Hepatocyte (in vitro differentiated cells): ENCODE measurements around the gene ARMC7.

Source experiments
- CTCF ChIP-seq: fragments of 200-600 bp; sonication (generic); IDR thresholded peaks from 2 replicates; pipeline ENCODE4 v1.5.1; 2016; ENCODE audit warnings: antibody characterized with exemption, mild to moderate bottlenecking; ENCODE audit not compliant: poor library complexity
- EZH2 ChIP-seq: fragments of 200-600 bp; sonication (generic); IDR thresholded peaks from 2 replicates; pipeline ENCODE4 v1.6.1; 2016; ENCODE audit warnings: antibody characterized with exemption, mild to moderate bottlenecking, borderline replicate concordance
- EZH2phosphoT487 ChIP-seq: fragments of 200-600 bp; sonication (generic); IDR thresholded peaks from one replicate; pipeline ENCODE4 v1.6.1; 2018; ENCODE audit warnings: antibody characterized with exemption, mild to moderate bottlenecking, low read depth, moderate library complexity; ENCODE audit not compliant: unreplicated experiment, severe bottlenecking

DNA sequence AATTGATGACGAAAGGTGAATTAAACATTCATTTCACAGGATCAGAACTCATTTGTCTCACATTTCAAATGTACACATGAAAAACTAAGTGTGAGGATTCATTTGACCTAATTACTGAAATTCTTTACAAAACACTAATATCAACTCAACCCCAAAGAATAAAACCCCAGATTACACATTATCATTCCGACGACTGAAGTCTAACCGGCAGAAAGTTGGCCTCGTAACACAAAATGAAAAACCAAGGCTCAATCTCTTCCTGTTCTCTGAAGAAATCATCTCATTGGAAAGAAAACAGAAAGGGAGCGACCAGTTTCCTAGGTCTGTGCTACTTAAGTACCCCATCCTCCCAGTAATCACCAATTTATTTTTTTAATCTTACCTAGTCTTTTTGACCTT is 42.8 kb downstream of the ARMC7 start:
- TF ChIP-seq CTCF, result no peak
- TF ChIP-seq EZH2, result no peak
- no peak for TF ChIP-seq EZH2phosphoT487
